Upper lobe of right lung (tissue), 1 donor: ENCODE data around the gene PEMT. TPM values are rescaled to one million over a fixed set of nuclear protein-coding genes. Genes with fewer than 3 reads are reported as not detected.
"Not testable (repeated sequence)": the region's sequence is repeated elsewhere in the genome, so short reads cannot be mapped to it uniquely, and the experiment has no call there.

ENCODE experiments used
- ATAC-seq: fragments of 200-7000 bp; cut with Tn5 transposase; one replicate; pipeline ENCODE4 v1.9.1; 2020; ENCODE audit warnings: mild to moderate bottlenecking, moderate library complexity
- DNase-seq: peaks from one replicate; pipeline ENCODE4 v3.0.0-alpha.2; 2020
- H3K27ac ChIP-seq: fragments of 200-600 bp; one replicate; pipeline ENCODE4 v1.8.0; 2022
- H3K27me3 ChIP-seq: fragments of 200-600 bp; one replicate; pipeline ENCODE4 v1.8.0; 2022; ENCODE audit warnings: mild to moderate bottlenecking
- H3K36me3 ChIP-seq: fragments of 200-600 bp; one replicate; pipeline ENCODE4 v1.8.0; 2022
- H3K4me1 ChIP-seq: fragments of 200-600 bp; one replicate; pipeline ENCODE4 v1.8.0; 2022
- H3K4me3 ChIP-seq: fragments of 200-600 bp; one replicate; pipeline ENCODE4 v1.8.0; 2022; ENCODE audit warnings: mild to moderate bottlenecking
- H3K9me3 ChIP-seq: fragments of 200-600 bp; one replicate; pipeline ENCODE4 v1.8.0; 2022
- CTCF ChIP-seq: fragments of 200-600 bp; IDR thresholded peaks from one replicate; pipeline ENCODE4 v1.8.0; 2022; ENCODE audit warnings: antibody characterized with exemption
- intact Hi-C: fragments of 100-400 bp; cut with DNase I; formaldehyde crosslinking; loops from one replicate; pipeline ENCODE4 v1.11.0; 2022
- total RNA-seq: library from RNA; stranded (reverse); fragmentation: NEBNext Ultra II Directional; extraction: Animal tissue kit (Norgen Biotek cat#: 25700); gene quantifications from one replicate; pipeline ENCODE4 v1.2.1, GENCODE V29; 2021
- donor health status: DM: no; HTN: yes; CAD: no; lungs with severe emphysema.

PEMT gene
- total RNA-seq, 1 donor from 2014 or later = 29.6 TPM

GRCh38 chr17:17487998-17488397 lies 103.5 kb downstream of the PEMT start:
- TF ChIP-seq CTCF = no peak
- ATAC-seq = no peak
- Histone ChIP-seq H3K4me1 (no peaks in the 10 kb centered on the region), H3K27ac (no peak overlapping the region), H3K27me3 (no peaks in the 10 kb centered on the region), H3K4me3 (no peak overlapping the region), H3K9me3 (no peaks in the 10 kb centered on the region), H3K36me3 (peaks cover 29% of the 10 kb centered on the region)
- peak; percentile 3 for DNase-seq
- intact Hi-C loops = no loop called here

GRCh38 chr17:17486416-17486815 lies 105.1 kb downstream of the PEMT start:
- H3K4me3 ChIP-seq, H3K27me3 ChIP-seq, H3K27ac ChIP-seq, intact Hi-C loops, H3K4me1 ChIP-seq, H3K9me3 ChIP-seq, ATAC-seq: not testable (repeated sequence)
- peak; percentile 52 for DNase-seq
- peaks cover 13% of the 10 kb centered on the region for H3K36me3 ChIP-seq

GRCh38 chr17:17485420-17485819 lies 106.1 kb downstream of the PEMT start:
- intact Hi-C loops = no loop called here
- peak; percentile 34 for DNase-seq

GRCh38 chr17:17484451-17484899 lies 107.0 kb downstream of the PEMT start:
- intact Hi-C loops = no loop called here
- Histone ChIP-seq H3K4me1 (no peaks in the 10 kb centered on the region), H3K36me3 (peaks cover 7% of the 10 kb centered on the region), H3K27me3 (no peaks in the 10 kb centered on the region), H3K4me3 (no peak overlapping the region), H3K27ac (no peak overlapping the region), H3K9me3 (no peaks in the 10 kb centered on the region)
- ATAC-seq (no peak), DNase-seq (peak; percentile 21)
- no peak for TF ChIP-seq CTCF

More at GRCh38 chr17:17485420-17485819, 106.1 kb downstream of the PEMT start:
- no peak for TF ChIP-seq CTCF
- no peaks in the 10 kb centered on the region for H3K27me3 ChIP-seq
- H3K4me1 ChIP-seq = no peaks in the 10 kb centered on the region
- H3K9me3 ChIP-seq = no peaks in the 10 kb centered on the region
- no peak overlapping the region for H3K4me3 ChIP-seq
- H3K27ac ChIP-seq = no peak overlapping the region
- ATAC-seq = no peak
- peaks cover 7% of the 10 kb centered on the region for H3K36me3 ChIP-seq

- ATAC-seq = no peak
- no peak overlapping the region for H3K4me3 ChIP-seq
- no peaks in the 10 kb centered on the region for H3K36me3 ChIP-seq
- no peak overlapping the region for H3K27ac ChIP-seq
- no peaks in the 10 kb centered on the region for H3K9me3 ChIP-seq
- intact Hi-C loops = no loop called here
- no peaks in the 10 kb centered on the region for H3K27me3 ChIP-seq
- no peak for TF ChIP-seq CTCF
- DNase-seq = no peak
- H3K4me1 ChIP-seq = peaks cover 19% of the 10 kb centered on the region
Observed at GRCh38 chr17:17481860-17482259, 109.6 kb downstream of the PEMT start.

GRCh38 chr17:17480593-17481148 lies 110.8 kb downstream of the PEMT start:
- Histone ChIP-seq H3K9me3 (no peaks in the 10 kb centered on the region), H3K4me3 (no peak overlapping the region), H3K27ac (no peak overlapping the region), H3K4me1 (peaks cover 19% of the 10 kb centered on the region), H3K27me3 (no peaks in the 10 kb centered on the region), H3K36me3 (no peaks in the 10 kb centered on the region)
- no peak for DNase-seq
- ATAC-seq = no peak
- intact Hi-C loops = no loop called here
- TF ChIP-seq CTCF = no peak
